DOHH2 (cell line): Measurements from ENCODE around the gene ARHGAP6.

Experiments used
- H3F3A ChIP-seq: fragments of 200-600 bp; sonication (generic), shearing (Covaris generic); 2 replicates; pipeline ENCODE4 v1.6.0; 2016; ENCODE audit warnings: antibody characterized with exemption, mild to moderate bottlenecking; ENCODE audit not compliant: control insufficient read depth, insufficient read depth
- H3K27ac ChIP-seq: fragments of 200-600 bp; sonication (generic); 2 replicates; pipeline ENCODE4 v1.5.1; 2014; ENCODE audit warnings: low read depth, mild to moderate bottlenecking, low read length, moderate library complexity
- H3K27me3 ChIP-seq: fragments of 200-600 bp; sonication (generic); 2 replicates; pipeline ENCODE4 v1.6.1; 2014; ENCODE audit warnings: mild to moderate bottlenecking, low read length, mixed read lengths; ENCODE audit not compliant: control insufficient read depth
- H3K36me3 ChIP-seq: fragments of 200-600 bp; sonication (generic); 2 replicates; pipeline ENCODE4 v1.6.1; 2014; ENCODE audit warnings: mild to moderate bottlenecking, low read length, moderate library complexity, mixed read lengths; ENCODE audit not compliant: control insufficient read depth
- H3K4me1 ChIP-seq: fragments of 200-600 bp; sonication (generic); 2 replicates; pipeline ENCODE4 v1.6.1; 2014; ENCODE audit warnings: mild to moderate bottlenecking, low read length, mixed read lengths; ENCODE audit not compliant: control insufficient read depth
- H3K4me2 ChIP-seq: fragments of 200-600 bp; sonication (generic); 2 replicates; pipeline ENCODE4 v1.6.0; 2014; ENCODE audit warnings: mild to moderate bottlenecking, low read length, moderate library complexity
- H3K4me3 ChIP-seq: fragments of 200-600 bp; sonication (generic); 2 replicates; pipeline ENCODE4 v1.5.1; 2014; ENCODE audit warnings: mild to moderate bottlenecking, low read length, mixed read lengths
- H3K79me2 ChIP-seq: fragments of 200-600 bp; sonication (generic); 2 replicates; pipeline ENCODE4 v1.6.1; 2014; ENCODE audit warnings: mild to moderate bottlenecking, low read length, mixed read lengths; ENCODE audit not compliant: control insufficient read depth
- H3K9me2 ChIP-seq: fragments of 200-600 bp; sonication (generic); replicated peaks from 2 replicates; pipeline ENCODE4 v1.6.1; 2014; ENCODE audit warnings: mild to moderate bottlenecking, low read length, mixed read lengths; ENCODE audit not compliant: control insufficient read depth
- H3K9me3 ChIP-seq: fragments of 200-600 bp; sonication (generic); 2 replicates; pipeline ENCODE4 v1.6.1; 2014; ENCODE audit warnings: antibody characterized with exemption, low read length, mixed read lengths; ENCODE audit not compliant: control insufficient read depth, insufficient read depth
- H4K20me1 ChIP-seq: fragments of 200-600 bp; sonication (generic); 2 replicates; pipeline ENCODE4 v1.6.0; 2014; ENCODE audit warnings: low read depth, mild to moderate bottlenecking, antibody characterized with exemption, low read length, moderate library complexity; ENCODE audit not compliant: control insufficient read depth, insufficient read depth
- EZH2phosphoT487 ChIP-seq: fragments of 200-600 bp; sonication (generic); IDR thresholded peaks from 2 replicates; pipeline ENCODE4 v1.6.1; 2017; ENCODE audit warnings: borderline replicate concordance, mild to moderate bottlenecking, antibody characterized with exemption, low read length, moderate library complexity, mixed read lengths
- TF ChIP-seq, protein P1 (sequence below): fragments of 200-600 bp; sonication (generic); IDR thresholded peaks from one replicate; pipeline ENCODE4 v1.5.1; 2014; ENCODE audit warnings: antibody characterized with exemption, mild to moderate bottlenecking, low read depth, low read length; ENCODE audit not compliant: poor library complexity, severe bottlenecking

The ARHGAP6 gene

DNA sequence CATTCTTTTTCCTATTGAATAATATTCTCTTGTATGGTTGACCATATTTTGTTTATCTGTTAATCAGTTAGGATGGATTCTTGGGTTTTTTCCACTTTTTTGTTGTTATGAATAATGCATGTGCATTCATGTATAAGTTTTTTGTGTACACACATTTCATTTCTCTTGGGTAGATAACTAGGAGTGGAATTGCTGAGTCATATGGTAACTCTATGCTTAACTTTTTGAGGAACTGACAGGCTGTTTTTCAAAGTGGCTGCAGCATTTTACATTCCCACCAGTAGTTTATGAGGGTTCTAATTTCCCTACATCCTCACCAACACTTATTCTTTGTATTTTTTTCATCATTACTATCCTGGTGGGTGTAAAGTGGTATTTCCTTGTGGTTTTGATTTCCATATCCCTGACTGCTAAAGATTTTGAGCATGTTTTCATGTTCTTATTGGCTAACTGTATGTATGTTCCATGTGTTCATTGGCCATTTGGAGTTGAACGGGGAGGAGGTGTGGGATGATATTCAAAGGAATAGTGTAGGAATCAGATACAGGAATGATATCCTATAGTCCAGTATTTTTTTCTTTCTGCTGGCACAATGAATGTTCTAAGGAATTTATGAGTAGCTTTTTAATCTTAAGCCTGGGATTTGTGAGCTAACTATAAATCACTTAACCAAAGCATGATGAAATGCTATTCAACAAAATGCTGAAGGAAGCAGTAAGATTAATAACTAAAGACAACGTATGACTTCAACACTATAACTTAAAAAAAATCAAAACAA, 258.2 kb downstream of the ARHGAP6 start:
- no peaks in the 10 kb centered on the region for H3K27me3 ChIP-seq

DNA sequence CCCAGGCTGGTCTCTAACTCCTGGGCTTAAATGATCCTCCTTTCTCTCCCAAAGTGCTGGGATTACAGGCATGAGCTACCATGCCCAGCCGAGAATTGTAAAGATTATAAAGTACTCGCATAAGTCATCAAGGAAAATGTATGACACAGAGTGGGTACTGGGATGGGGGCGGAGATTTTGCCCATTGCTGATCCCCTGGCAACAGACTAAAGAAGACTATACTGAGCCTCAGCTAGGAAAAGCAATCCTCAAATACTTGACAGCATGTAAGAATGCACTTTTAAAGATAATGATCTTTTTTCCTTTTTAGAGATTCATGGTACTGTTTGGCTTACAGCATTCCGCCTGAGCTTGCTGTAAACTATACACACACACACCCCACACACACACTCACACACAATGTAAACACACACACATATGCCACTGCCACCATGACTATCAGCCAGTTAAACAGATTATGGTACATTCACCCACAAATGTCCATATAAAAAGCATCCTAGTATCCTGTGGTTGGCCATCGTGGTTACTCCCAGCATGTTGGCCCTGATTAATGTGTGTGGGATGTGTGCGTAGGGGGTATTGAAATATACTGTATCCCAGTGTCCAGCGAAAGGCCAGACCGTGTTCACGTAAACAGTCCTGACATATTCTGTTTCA, 259.5 kb downstream of the ARHGAP6 start:
- no peaks in the 10 kb centered on the region for H3K4me1 ChIP-seq
- no peaks in the 10 kb centered on the region for H3K9me3 ChIP-seq
- TF ChIP-seq EZH2phosphoT487, result no peak
- TF ChIP-seq, protein P1, sequence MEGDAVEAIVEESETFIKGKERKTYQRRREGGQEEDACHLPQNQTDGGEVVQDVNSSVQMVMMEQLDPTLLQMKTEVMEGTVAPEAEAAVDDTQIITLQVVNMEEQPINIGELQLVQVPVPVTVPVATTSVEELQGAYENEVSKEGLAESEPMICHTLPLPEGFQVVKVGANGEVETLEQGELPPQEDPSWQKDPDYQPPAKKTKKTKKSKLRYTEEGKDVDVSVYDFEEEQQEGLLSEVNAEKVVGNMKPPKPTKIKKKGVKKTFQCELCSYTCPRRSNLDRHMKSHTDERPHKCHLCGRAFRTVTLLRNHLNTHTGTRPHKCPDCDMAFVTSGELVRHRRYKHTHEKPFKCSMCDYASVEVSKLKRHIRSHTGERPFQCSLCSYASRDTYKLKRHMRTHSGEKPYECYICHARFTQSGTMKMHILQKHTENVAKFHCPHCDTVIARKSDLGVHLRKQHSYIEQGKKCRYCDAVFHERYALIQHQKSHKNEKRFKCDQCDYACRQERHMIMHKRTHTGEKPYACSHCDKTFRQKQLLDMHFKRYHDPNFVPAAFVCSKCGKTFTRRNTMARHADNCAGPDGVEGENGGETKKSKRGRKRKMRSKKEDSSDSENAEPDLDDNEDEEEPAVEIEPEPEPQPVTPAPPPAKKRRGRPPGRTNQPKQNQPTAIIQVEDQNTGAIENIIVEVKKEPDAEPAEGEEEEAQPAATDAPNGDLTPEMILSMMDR, result no peak
- H3K79me2 ChIP-seq, result no peaks in the 10 kb centered on the region
- no peaks in the 10 kb centered on the region for H3K9me2 ChIP-seq
- H3F3A ChIP-seq, result no peaks in the 10 kb centered on the region
- H3K4me2 ChIP-seq, result no peak overlapping the region
- no peak overlapping the region for H3K4me3 ChIP-seq
- H4K20me1 ChIP-seq, result no peaks in the 10 kb centered on the region
- no peaks in the 10 kb centered on the region for H3K27me3 ChIP-seq
- no peaks in the 10 kb centered on the region for H3K36me3 ChIP-seq
- no peak overlapping the region for H3K27ac ChIP-seq

More for the DNA sequence above, 258.2 kb downstream of the ARHGAP6 start:
- no peak for TF ChIP-seq EZH2phosphoT487
- H3K9me2 ChIP-seq, result no peaks in the 10 kb centered on the region
- H3K4me3 ChIP-seq, result no peak overlapping the region
- no peak overlapping the region for H3K27ac ChIP-seq
- H3K4me1 ChIP-seq, result no peaks in the 10 kb centered on the region
- H3F3A ChIP-seq, result no peaks in the 10 kb centered on the region
- H3K36me3 ChIP-seq, result no peaks in the 10 kb centered on the region
- no peaks in the 10 kb centered on the region for H3K9me3 ChIP-seq
- no peak overlapping the region for H3K4me2 ChIP-seq
- no peaks in the 10 kb centered on the region for H3K79me2 ChIP-seq
- no peaks in the 10 kb centered on the region for H4K20me1 ChIP-seq

DNA sequence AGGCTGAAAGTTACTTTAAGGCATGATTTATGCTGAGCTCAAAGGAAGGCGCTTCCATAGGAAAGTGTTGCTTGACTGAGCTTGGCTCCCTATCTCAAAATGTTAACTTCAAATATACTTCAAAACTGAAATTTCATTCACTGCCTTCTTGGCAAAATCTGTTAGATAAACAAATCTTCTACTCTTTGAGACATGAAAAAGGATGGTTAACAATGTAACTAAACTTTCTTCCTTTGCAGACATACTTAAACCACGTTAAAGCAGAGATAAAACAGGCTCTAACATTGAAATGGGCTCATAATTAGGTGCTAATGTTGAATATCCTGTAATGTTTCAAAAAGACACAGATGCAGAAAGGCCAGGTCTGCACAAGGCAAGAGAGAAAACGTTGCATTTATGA, 262.1 kb downstream of the ARHGAP6 start:
- Histone ChIP-seq H3K36me3 (no peaks in the 10 kb centered on the region), H3K4me1 (no peaks in the 10 kb centered on the region), H3K27me3 (no peaks in the 10 kb centered on the region), H3F3A (no peaks in the 10 kb centered on the region), H3K4me3 (no peak overlapping the region), H3K9me3 (no peaks in the 10 kb centered on the region), H3K4me2 (no peak overlapping the region), H3K9me2 (no peaks in the 10 kb centered on the region), H3K27ac (no peak overlapping the region), H3K79me2 (no peaks in the 10 kb centered on the region), H4K20me1 (no peaks in the 10 kb centered on the region)
- TF ChIP-seq, protein P1, result no peak
- no peak for TF ChIP-seq EZH2phosphoT487

DNA sequence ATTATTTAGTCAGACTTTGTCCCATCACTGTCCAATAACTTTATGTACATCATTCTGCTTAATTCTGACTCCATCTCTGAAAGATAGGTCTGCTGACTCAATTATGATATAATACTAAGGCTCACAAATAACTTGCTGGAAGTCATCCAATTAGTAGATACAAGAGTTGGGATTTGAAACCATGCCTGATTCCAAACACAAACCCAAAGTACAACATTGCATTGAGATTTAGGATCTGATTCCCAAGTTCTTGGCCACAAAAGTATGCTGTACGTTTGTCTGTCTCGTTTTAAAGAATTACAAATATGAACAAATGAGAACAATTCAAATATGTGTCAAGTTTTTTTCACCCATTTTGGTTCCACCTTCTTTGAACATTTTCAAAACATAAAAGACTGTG, 263.8 kb downstream of the ARHGAP6 start:
- H3K4me3 ChIP-seq, result no peak overlapping the region
- no peak overlapping the region for H3K4me2 ChIP-seq
- no peaks in the 10 kb centered on the region for H4K20me1 ChIP-seq
- H3K79me2 ChIP-seq, result no peaks in the 10 kb centered on the region
- no peaks in the 10 kb centered on the region for H3K9me3 ChIP-seq
- no peaks in the 10 kb centered on the region for H3K36me3 ChIP-seq
- H3K4me1 ChIP-seq, result no peaks in the 10 kb centered on the region
- H3F3A ChIP-seq, result no peaks in the 10 kb centered on the region
- no peak overlapping the region for H3K27ac ChIP-seq
- no peaks in the 10 kb centered on the region for H3K27me3 ChIP-seq
- TF ChIP-seq, protein P1, result no peak
- TF ChIP-seq EZH2phosphoT487, result no peak
- no peaks in the 10 kb centered on the region for H3K9me2 ChIP-seq
